ENCODE measurements around the gene TRIM8. TPM values are rescaled to one million over a fixed set of nuclear protein-coding genes. Genes with fewer than 3 reads are reported as not detected.
A peak's percentile ranks its signal among the peaks of the same experiment; 100 is the strongest.

The TRIM8 gene
- polyA plus RNA-seq, 3 donors: 39.4 to 183 (median 41.4) TPM

DNA sequence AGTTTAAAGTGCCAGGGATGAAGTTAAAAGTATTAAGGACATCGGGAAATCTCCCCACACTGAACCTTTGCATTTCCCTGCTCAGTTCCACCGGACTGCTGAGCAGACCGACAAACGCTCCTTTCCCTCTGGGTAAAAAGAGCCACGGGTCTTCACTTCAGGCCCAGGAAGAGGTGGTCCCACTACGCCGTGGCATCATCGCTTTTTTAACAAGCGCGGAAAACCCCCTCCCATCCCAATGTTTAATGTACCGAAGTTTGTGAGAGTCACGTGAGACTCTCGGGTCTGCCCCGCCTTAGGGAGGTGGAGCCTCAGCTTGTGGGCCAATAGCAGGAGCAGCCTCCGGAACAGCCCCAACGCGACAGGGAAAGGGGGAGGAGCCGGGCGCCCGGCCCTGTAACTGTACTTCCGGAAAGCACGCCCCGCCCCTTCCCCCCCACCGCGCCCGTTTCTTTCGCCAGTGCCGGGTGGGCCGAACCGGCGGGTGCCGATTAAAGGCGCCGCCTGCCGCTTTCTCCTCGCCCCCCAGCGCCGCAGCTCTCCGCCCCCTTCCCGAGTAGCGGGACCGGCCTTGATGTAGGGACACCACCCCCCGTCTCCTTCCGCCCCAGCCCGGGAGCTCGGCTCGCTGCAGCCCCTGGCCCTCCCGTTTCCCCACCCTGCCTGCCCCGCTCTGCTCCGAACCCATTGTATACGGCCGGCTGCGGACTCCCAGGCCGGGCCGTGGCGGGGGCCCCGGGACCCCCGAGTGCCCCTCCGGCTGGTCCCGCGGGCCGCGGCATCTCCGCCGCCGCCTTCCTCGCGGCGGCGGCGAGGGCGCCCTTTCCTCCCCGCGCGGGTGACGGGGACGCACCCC lies 2.2 kb upstream of the TRIM8 start:
- Mint-ChIP-seq H3K27ac (peak overlapping the region; percentile 91 to 98 (median 95)), H3K36me3 (peaks cover 2 to 9% of the 10 kb centered on the region in 2 donors), H3K9me3 (peaks cover 0 to 5% (median 2%) of the 10 kb centered on the region in 7 donors), H3K4me3 (peak overlapping the region; percentile 80 to 94), H3K27me3 (ENCODE audit: low read depth in 3 of 3) (peaks cover 2 to 6% (median 5%) of the 10 kb centered on the region in 3 donors), H3K4me1 (peaks cover 14% of the 10 kb centered on the region)
- H3K27ac ChIP-seq (ENCODE audit: low read depth in 1 of 2, low read length in 2 of 2): peak overlapping the region; percentile 85 to 99
- peak overlapping the region; percentile 71 to 99 (median 76) for H3K4me3 ChIP-seq (replicated peaks in 1 of 3; ENCODE audit: low read depth in 2 of 3, low read length in 3 of 3)
- no peaks in the 10 kb centered on the region for H3K27me3 ChIP-seq (ENCODE audit: control insufficient read depth in 2 of 2, insufficient read depth in 2 of 2, low read length in 2 of 2)
- H3K79me2 ChIP-seq (ENCODE audit: insufficient read depth, low read length): peaks cover 48% of the 10 kb centered on the region
- no peaks in the 10 kb centered on the region for H3K9me3 ChIP-seq (replicated peaks in 1 of 2; ENCODE audit: control insufficient read depth in 1 of 2, insufficient read depth in 1 of 2, low read length in 2 of 2)
- peak overlapping the region; percentile 89 for H3K4me2 ChIP-seq (replicated peaks; ENCODE audit: extremely low read depth, low read length, poor library complexity, severe bottlenecking)
- H2AFZ ChIP-seq (ENCODE audit: insufficient read depth, low read depth, low read length, poor library complexity, severe bottlenecking): peak overlapping the region; percentile 91
- WGBS (ENCODE audit: insufficient coverage): under 1% methylated on average over 62 of the region's 77 CpGs
- intact Hi-C loops (cut with micrococcal nuclease): loop anchor here in 1 of 2 donors (1.0 kb wide), 1 partner anchor 139 kb away; the partner anchor contains the start of gene SUFU
- peak overlapping the region; percentile 96 for H3K9ac ChIP-seq (ENCODE audit: insufficient read depth, low read length, poor library complexity, severe bottlenecking)
- peaks cover 19% of the 10 kb centered on the region for H4K20me1 ChIP-seq (ENCODE audit: insufficient read depth, low read length)
- peaks cover 12 to 15% of the 10 kb centered on the region in 2 donors for H3K4me1 ChIP-seq (ENCODE audit: control insufficient read depth in 1 of 2, insufficient read depth in 2 of 2, low read length in 2 of 2)
- peak; percentile 96 to 98 (median 97) for DNase-seq
- no peaks in the 10 kb centered on the region for H3K36me3 ChIP-seq (replicated peaks in 1 of 2; ENCODE audit: control insufficient read depth in 1 of 2, insufficient read depth in 2 of 2, low read length in 2 of 2)
- TF ChIP-seq, protein P1, sequence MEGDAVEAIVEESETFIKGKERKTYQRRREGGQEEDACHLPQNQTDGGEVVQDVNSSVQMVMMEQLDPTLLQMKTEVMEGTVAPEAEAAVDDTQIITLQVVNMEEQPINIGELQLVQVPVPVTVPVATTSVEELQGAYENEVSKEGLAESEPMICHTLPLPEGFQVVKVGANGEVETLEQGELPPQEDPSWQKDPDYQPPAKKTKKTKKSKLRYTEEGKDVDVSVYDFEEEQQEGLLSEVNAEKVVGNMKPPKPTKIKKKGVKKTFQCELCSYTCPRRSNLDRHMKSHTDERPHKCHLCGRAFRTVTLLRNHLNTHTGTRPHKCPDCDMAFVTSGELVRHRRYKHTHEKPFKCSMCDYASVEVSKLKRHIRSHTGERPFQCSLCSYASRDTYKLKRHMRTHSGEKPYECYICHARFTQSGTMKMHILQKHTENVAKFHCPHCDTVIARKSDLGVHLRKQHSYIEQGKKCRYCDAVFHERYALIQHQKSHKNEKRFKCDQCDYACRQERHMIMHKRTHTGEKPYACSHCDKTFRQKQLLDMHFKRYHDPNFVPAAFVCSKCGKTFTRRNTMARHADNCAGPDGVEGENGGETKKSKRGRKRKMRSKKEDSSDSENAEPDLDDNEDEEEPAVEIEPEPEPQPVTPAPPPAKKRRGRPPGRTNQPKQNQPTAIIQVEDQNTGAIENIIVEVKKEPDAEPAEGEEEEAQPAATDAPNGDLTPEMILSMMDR (IDR thresholded peaks at IDR 0.05): no peak

DNA sequence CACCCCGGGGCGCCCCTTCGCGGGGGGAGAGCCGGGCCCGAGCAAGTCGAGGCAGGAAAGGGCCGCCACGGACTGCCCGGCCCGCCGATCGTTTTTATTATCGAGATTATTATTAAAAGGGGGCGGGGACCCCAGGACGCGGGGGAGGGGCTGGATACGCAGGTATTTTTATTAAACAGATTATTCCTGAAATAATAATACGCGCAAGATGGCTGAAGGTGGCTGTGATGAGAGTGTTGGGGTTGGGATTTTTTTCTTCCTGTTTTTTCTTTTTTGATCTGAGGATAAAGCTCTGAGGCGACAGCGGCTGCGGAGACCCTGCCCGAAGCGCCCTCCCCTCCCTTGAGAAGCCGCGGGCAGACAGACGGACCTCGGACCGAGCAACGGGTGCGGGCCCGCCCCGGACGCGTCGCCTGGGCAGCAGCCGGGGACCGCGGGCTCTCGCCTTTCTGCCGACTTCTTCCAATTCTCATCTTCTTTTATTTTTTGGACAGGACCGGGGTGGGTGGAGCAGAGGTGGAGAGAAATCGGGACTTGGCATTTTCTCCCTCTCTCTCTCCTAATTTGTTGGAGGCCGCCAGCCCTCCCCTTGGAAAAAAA lies 1.4 kb upstream of the TRIM8 start:
- Histone ChIP-seq H3K27me3 (ENCODE audit: control insufficient read depth in 2 of 2, insufficient read depth in 2 of 2, low read length in 2 of 2) (no peaks in the 10 kb centered on the region), H3K79me2 (ENCODE audit: insufficient read depth, low read length) (peaks cover 55% of the 10 kb centered on the region), H3K9ac (ENCODE audit: insufficient read depth, low read length, poor library complexity, severe bottlenecking) (peak overlapping the region; percentile 96), H3K36me3 (replicated peaks in 1 of 2; ENCODE audit: control insufficient read depth in 1 of 2, insufficient read depth in 2 of 2, low read length in 2 of 2) (peaks cover 4% of the 10 kb centered on the region in 2 donors), H3K9me3 (replicated peaks in 1 of 2; ENCODE audit: control insufficient read depth in 1 of 2, insufficient read depth in 1 of 2, low read length in 2 of 2) (no peaks in the 10 kb centered on the region), H2AFZ (ENCODE audit: insufficient read depth, low read depth, low read length, poor library complexity, severe bottlenecking) (peak overlapping the region; percentile 91), H3K4me3 (replicated peaks in 1 of 3; ENCODE audit: low read depth in 2 of 3, low read length in 3 of 3) (peak overlapping the region; percentile 71 to 99 (median 76)), H3K27ac (ENCODE audit: low read depth in 1 of 2, low read length in 2 of 2) (peak overlapping the region; percentile 85 to 99), H4K20me1 (ENCODE audit: insufficient read depth, low read length) (peaks cover 26% of the 10 kb centered on the region), H3K4me2 (replicated peaks; ENCODE audit: extremely low read depth, low read length, poor library complexity, severe bottlenecking) (peak overlapping the region; percentile 89), H3K4me1 (ENCODE audit: control insufficient read depth in 1 of 2, insufficient read depth in 2 of 2, low read length in 2 of 2) (peaks cover 20 to 22% of the 10 kb centered on the region in 2 donors)
- TF ChIP-seq, protein P1 (IDR thresholded peaks at IDR 0.05): no peak
- peak overlapping the region; percentile 88 to 96 for H3K4me3 Mint-ChIP-seq
- peak overlapping the region; percentile 90 to 98 (median 94) for H3K27ac Mint-ChIP-seq
- peak in 2 of 3 donors; percentile 50 to 54 for DNase-seq
- peaks cover 0 to 5% (median 2%) of the 10 kb centered on the region in 7 donors for H3K9me3 Mint-ChIP-seq
- intact Hi-C loops (cut with micrococcal nuclease): loop anchor here in 1 of 2 donors (1.0 kb wide), 1 partner anchor 140 kb away; the partner anchor contains the start of gene SUFU
- WGBS (ENCODE audit: insufficient coverage): 0% methylated on average over 1 of the region's 45 CpGs
- peaks cover 6 to 16% of the 10 kb centered on the region in 2 donors for H3K36me3 Mint-ChIP-seq
- peaks cover 21% of the 10 kb centered on the region for H3K4me1 Mint-ChIP-seq
- peaks cover 2 to 6% (median 5%) of the 10 kb centered on the region in 3 donors for H3K27me3 Mint-ChIP-seq (ENCODE audit: low read depth in 3 of 3)
